Mesodermal cell (in vitro differentiated cells): ENCODE data around the gene EPHA8.

Source experiments
- H3K27ac ChIP-seq: 2 replicates; pipeline ENCODE4 v1.7.0; 2013; ENCODE audit warnings: mild to moderate bottlenecking, low read depth, low read length, moderate library complexity; ENCODE audit not compliant: severe bottlenecking
- H3K36me3 ChIP-seq: 2 replicates; pipeline ENCODE4 v1.7.1; 2013; ENCODE audit warnings: mild to moderate bottlenecking, low read length, moderate library complexity; ENCODE audit not compliant: control insufficient read depth, insufficient read depth
- H3K4me1 ChIP-seq: one replicate; pipeline ENCODE4 v1.7.1; 2013; ENCODE audit warnings: mild to moderate bottlenecking, low read length; ENCODE audit not compliant: insufficient read depth, control insufficient read depth, poor library complexity, severe bottlenecking
- H3K4me3 ChIP-seq: 2 replicates; pipeline ENCODE4 v1.7.0; 2013; ENCODE audit warnings: low read length, control low read depth, mild to moderate bottlenecking; ENCODE audit not compliant: insufficient read depth, poor library complexity, severe bottlenecking; ENCODE audit errors: extremely low read depth
- H3K9me3 ChIP-seq: 2 replicates; pipeline ENCODE4 v1.7.1; 2013; ENCODE audit warnings: mild to moderate bottlenecking, low read length, moderate library complexity; ENCODE audit not compliant: control insufficient read depth
- WGBS, 2 experiments: methylation state at CpG; one replicate each; pipeline ENCODE4 v1.1.5; 2013; ENCODE audit warnings: missing lambda C conversion rate in 2 of 2; ENCODE audit not compliant: insufficient coverage in 2 of 2; 5-methylcytosine and 5-hydroxymethylcytosine counted together

EPHA8 gene

DNA sequence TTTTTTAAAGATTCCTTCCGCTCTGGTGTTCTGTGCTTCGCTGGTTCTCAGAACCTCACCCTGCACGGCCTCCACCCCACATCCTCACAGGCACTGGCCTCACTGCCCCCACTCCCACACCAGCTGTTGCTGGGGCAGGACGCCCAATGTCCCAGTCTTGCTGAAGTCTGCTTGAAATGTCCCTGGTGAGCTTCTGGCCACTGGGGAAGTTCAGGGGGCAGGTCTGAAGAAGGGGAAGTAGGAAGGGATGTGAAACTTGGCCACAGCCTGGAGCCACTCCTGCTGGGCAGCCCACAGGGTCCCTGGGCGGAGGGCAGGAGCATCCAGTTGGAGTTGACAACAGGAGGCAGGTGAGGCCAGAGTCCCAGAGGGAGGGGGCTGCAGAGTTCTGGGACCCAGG, 73.1 kb downstream of the EPHA8 start, which contains the start of gene C1QA:
C1QA (plus strand) TSS at position 276 of the 400 bp plus-strand sequence. CDS start 989 bp downstream, outside the sequence.
- no peak within 1 kb of the TSS for H3K27ac ChIP-seq
- no peaks in the 10 kb centered on the region for H3K4me1 ChIP-seq
- 84 to 100% methylated on average over 3 to 4 of the region's 5 CpGs for WGBS, 2 experiments
- H3K4me3 ChIP-seq = no peak within 1 kb of the TSS
- H3K36me3 ChIP-seq = no peaks in the 10 kb centered on the region
- H3K9me3 ChIP-seq = peaks cover 3% of the 10 kb centered on the region

DNA sequence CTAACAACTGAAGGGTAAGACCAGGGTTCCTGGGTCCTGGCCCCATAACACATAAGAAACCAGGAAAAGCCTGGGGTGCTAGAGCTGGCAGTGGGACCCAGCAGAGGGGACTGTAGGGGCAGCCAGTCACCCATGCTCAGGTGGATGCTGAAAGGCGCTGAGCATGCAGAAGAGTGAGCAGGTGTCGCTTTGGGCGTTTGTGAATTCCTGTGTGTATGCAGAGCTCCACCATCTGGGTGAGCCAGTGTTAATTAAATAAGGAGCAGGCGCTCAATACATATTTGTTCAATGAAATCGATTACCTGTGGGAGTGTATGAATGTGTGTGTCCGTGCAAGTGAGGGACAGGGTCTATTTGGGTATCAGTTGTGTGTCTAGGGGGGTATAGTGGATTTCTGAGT, 73.6 kb downstream of the EPHA8 start:
- H3K36me3 ChIP-seq = no peaks in the 10 kb centered on the region
- H3K9me3 ChIP-seq = peaks cover 3% of the 10 kb centered on the region
- H3K4me3 ChIP-seq = no peak overlapping the region
- 83 to 93% methylated on average over 6 of the region's 6 CpGs for WGBS, 2 experiments
- no peaks in the 10 kb centered on the region for H3K4me1 ChIP-seq
- no peak overlapping the region for H3K27ac ChIP-seq

DNA sequence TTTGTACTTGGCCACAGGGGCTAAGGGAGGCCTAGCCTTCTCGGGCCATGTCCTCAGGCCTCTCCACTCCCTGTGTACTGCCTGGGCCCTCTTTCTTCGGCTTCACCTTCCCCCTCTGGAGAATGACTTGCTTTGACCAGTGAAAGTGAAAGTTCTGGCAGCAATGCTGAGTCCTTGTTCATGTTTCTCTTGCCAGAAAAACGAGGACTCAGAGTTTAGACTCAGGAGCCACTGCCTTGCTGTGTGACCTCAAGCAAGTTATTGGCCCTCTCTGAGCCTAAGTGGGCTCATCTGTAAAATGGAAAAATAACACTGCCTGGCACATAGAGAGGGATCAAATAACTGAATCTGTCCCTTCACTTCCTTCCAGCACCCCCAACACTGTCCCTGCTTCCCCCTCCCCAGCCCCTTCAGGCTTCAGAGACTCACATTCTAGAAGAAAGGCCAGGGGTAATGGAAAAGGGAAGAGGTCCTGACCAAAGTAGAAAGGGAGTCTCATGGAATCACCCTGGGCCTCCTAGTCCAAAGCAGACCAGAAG, 74.7 kb downstream of the EPHA8 start:
- H3K4me3 ChIP-seq = no peak overlapping the region
- no peak overlapping the region for H3K27ac ChIP-seq
- 92 to 97% methylated on average over 3 of the region's 3 CpGs for WGBS, 2 experiments
- H3K9me3 ChIP-seq = peaks cover 3% of the 10 kb centered on the region
- H3K36me3 ChIP-seq = no peaks in the 10 kb centered on the region
- H3K4me1 ChIP-seq = no peaks in the 10 kb centered on the region

DNA sequence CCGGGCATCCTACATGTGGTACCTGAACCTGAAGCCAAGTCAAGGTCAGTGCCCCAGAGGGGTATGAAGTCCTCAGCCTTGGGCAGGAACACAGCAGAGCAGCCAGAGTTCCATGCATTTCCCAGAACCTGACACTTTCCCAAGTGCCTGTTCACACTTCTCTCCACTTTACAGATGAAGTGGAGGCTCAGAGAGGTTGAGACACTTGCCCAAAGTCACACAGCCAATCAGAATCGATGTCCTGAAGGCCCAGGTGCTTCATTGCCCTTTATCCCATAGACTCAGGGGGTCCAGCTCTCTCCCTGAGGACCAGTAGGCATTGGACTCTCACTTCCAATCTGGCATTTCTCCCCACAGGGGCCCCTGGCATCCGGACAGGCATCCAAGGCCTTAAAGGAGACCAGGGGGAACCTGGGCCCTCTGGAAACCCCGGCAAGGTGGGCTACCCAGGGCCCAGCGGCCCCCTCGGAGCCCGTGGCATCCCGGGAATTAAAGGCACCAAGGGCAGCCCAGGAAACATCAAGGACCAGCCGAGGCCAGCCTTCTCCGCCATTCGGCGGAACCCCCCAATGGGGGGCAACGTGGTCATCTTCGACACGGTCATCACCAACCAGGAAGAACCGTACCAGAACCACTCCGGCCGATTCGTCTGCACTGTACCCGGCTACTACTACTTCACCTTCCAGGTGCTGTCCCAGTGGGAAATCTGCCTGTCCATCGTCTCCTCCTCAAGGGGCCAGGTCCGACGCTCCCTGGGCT, 75.4 kb downstream of the EPHA8 start:
- no peaks in the 10 kb centered on the region for H3K4me1 ChIP-seq
- H3K27ac ChIP-seq = no peak overlapping the region
- 89 to 94% methylated on average over 16 to 23 of the region's 23 CpGs for WGBS, 2 experiments
- no peaks in the 10 kb centered on the region for H3K36me3 ChIP-seq
- H3K4me3 ChIP-seq = no peak overlapping the region
- peaks cover 3% of the 10 kb centered on the region for H3K9me3 ChIP-seq

DNA sequence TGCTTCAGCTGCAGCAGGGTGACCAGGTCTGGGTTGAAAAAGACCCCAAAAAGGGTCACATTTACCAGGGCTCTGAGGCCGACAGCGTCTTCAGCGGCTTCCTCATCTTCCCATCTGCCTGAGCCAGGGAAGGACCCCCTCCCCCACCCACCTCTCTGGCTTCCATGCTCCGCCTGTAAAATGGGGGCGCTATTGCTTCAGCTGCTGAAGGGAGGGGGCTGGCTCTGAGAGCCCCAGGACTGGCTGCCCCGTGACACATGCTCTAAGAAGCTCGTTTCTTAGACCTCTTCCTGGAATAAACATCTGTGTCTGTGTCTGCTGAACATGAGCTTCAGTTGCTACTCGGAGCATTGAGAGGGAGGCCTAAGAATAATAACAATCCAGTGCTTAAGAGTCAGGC, 76.0 kb downstream of the EPHA8 start:
- H3K4me1 ChIP-seq = no peaks in the 10 kb centered on the region
- WGBS, 2 experiments = 34 to 39% methylated on average over 5 to 7 of the region's 8 CpGs
- peaks cover 3% of the 10 kb centered on the region for H3K9me3 ChIP-seq
- H3K4me3 ChIP-seq = no peak overlapping the region
- H3K36me3 ChIP-seq = no peaks in the 10 kb centered on the region
- no peak overlapping the region for H3K27ac ChIP-seq

DNA sequence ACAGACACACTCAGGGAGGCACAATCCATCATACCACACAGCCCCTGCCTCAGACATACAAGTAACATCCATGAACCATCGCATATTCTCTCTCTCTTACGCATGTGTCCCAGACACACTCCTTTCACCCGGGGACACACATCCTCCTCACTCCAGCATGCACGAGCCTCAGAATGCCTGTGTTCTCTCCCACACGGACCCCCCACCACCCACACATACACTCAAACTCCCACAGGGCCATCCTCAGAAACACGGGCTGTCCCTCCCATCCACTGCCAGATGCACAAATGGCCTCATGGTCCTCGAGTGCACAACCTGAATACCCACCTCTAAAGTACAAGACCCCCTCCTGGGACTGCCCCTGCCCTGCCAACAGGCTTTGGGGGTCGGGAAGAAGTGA, 78.0 kb downstream of the EPHA8 start:
- Histone ChIP-seq H3K4me3 (no peak overlapping the region), H3K4me1 (no peaks in the 10 kb centered on the region), H3K27ac (no peak overlapping the region), H3K9me3 (no peaks in the 10 kb centered on the region), H3K36me3 (no peaks in the 10 kb centered on the region)
- 72 to 75% methylated on average over 4 to 6 of the region's 8 CpGs for WGBS, 2 experiments

DNA sequence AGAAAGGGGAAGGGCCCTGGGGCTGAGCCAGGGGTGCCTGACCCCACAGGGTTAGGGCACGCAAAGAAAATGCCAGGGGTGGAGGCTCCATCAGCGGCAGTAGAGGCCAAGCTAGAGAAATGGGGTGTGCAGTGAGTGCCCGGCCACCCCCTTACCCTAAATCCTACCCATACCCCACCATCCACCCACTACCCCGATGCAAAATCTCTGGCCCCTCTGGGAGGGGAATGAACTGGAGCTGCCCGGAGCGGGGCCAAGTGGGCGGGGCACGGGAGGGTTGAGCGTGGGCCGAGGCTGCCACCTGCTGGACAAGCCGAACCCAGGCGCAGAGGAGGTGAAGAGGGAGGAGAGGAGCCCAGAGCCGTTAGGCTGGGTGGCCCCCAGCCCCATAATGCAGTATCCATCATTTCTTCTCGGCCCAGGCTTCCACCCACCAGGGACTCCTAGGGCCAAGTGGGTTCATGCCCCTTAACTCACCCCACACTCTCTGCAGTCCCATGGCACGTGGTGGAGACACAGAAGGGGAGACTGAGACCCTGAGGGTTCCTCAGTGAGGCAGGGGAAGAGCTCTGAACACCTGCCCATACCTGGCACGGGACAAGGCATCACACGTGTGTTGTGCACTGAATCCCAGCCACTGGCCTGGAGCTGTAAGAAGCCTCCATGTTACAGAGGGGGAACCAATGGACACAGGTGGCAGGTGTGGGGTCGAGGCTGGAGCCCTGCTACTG, 78.8 kb downstream of the EPHA8 start:
- Histone ChIP-seq H3K36me3 (no peaks in the 10 kb centered on the region), H3K4me3 (no peak overlapping the region), H3K9me3 (no peaks in the 10 kb centered on the region), H3K4me1 (no peaks in the 10 kb centered on the region), H3K27ac (no peak overlapping the region)
- 25 to 37% methylated on average over 4 to 9 of the region's 18 CpGs for WGBS, 2 experiments

DNA sequence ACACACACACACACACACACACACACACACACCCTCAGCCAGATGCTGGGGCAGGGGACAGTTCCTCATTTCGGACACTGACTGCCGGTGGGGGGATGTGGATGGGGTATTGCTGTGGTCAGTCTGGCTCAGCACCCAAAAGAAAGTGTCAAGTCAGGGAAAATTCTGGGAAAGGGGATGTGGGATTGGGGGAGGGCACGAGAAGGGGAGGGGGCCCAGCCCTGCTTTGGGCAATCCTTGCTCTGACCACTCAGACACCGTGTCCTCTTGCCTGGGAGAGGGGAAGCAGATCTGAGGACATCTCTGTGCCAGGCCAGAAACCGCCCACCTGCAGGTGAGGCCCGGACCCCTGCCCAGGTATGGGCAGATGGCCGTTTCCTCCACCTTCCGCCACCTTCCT, 80.1 kb downstream of the EPHA8 start, which contains the start of gene C1QC:
C1QC (plus strand) TSS at position 253 of the 400 bp plus-strand sequence. CDS start 391 bp downstream, outside the sequence.
- H3K4me1 ChIP-seq = no peaks in the 10 kb centered on the region
- no peaks in the 10 kb centered on the region for H3K9me3 ChIP-seq
- H3K27ac ChIP-seq = no peak within 1 kb of the TSS
- WGBS, 2 experiments = 81 to 95% methylated on average over 4 to 5 of the region's 8 CpGs
- no peak within 1 kb of the TSS for H3K4me3 ChIP-seq
- H3K36me3 ChIP-seq = no peaks in the 10 kb centered on the region

DNA sequence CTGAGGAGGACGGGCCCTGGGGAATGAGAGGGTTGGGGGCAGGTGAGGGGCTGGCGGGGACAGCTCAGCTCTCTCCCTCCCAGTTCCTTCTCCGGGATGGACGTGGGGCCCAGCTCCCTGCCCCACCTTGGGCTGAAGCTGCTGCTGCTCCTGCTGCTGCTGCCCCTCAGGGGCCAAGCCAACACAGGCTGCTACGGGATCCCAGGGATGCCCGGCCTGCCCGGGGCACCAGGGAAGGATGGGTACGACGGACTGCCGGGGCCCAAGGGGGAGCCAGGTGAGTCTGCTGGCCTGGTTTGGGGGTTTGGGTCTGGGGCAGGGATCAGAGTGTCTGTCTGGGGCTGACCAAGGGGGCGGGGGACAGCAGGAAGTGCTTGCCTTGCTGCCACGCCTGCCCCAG, 80.6 kb downstream of the EPHA8 start:
- 70 to 96% methylated on average over 8 to 10 of the region's 12 CpGs for WGBS, 2 experiments
- H3K9me3 ChIP-seq = no peaks in the 10 kb centered on the region
- H3K4me1 ChIP-seq = no peaks in the 10 kb centered on the region
- no peak overlapping the region for H3K27ac ChIP-seq
- no peaks in the 10 kb centered on the region for H3K36me3 ChIP-seq
- H3K4me3 ChIP-seq = no peak overlapping the region

DNA sequence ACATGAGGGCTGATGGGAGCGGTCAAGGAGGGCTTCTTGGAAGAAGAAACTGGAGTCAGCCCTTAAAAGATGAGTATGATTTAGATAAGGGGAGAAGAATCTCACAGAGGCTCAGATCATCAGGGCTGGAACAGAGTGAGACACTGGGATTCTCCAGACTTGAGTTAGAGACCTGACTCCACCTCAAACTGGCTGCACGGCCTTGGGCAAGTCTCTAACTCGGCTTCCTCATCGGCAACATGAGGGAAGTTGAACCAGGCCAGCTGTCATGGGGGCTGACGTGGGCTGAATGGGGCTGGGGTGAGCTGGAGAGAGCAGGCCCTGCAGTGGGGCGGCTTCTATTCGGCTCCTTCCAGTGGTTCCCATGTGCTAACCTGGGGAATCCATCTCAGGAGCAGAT, 82.6 kb downstream of the EPHA8 start:
- H3K4me1 ChIP-seq = no peaks in the 10 kb centered on the region
- WGBS, 2 experiments = 86 to 90% methylated on average over 6 to 7 of the region's 7 CpGs
- H3K9me3 ChIP-seq = no peaks in the 10 kb centered on the region
- no peak overlapping the region for H3K27ac ChIP-seq
- H3K36me3 ChIP-seq = no peaks in the 10 kb centered on the region
- no peak overlapping the region for H3K4me3 ChIP-seq
